GM18909 (cell line): ENCODE results near the gene TRIM29.
"Not testable (repeated sequence)": the region's sequence is repeated elsewhere in the genome, so short reads cannot be mapped to it uniquely, and the experiment has no call there.

Experiments used
- ATAC-seq: cut with Tn5 transposase; IDR thresholded peaks from one replicate; pipeline ENCODE4 v1.9.1; 2021; ENCODE audit warnings: mild to moderate bottlenecking; ENCODE audit not compliant: unreplicated experiment, poor library complexity

TRIM29 gene

DNA sequence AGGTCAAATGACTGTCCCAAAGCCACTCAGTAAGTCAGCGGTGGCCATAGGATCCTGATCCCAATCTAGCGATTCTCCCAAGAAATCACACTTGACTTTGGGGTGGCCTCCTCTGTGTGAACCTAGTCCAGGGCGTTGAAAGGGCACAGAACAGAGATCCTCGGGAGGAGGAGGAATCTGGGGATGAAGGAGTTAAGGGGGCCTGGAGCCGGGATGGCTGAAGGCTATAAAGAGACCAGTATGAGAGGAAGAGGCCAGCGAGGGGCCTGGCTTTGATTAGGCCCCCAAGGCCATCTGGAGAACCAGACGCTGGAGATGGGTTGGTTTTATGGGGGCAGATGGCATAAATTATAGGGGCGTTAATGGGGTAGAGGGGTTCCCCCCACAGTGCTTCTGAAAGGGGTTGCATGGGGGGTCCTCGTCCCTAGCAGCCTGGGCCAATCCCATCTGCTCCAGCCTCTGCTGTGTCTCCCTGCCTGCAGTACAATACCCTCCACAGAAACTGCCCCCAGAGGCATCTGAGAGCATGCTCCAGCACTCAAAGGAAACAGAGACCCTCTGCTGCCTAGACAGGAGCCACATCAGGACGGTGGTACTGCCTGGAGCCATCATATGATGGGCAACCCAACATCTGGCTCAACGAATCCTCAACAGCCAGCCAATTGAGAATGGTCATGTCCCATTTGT lies 35.2 kb upstream of the TRIM29 start:
- no peak for ATAC-seq

DNA sequence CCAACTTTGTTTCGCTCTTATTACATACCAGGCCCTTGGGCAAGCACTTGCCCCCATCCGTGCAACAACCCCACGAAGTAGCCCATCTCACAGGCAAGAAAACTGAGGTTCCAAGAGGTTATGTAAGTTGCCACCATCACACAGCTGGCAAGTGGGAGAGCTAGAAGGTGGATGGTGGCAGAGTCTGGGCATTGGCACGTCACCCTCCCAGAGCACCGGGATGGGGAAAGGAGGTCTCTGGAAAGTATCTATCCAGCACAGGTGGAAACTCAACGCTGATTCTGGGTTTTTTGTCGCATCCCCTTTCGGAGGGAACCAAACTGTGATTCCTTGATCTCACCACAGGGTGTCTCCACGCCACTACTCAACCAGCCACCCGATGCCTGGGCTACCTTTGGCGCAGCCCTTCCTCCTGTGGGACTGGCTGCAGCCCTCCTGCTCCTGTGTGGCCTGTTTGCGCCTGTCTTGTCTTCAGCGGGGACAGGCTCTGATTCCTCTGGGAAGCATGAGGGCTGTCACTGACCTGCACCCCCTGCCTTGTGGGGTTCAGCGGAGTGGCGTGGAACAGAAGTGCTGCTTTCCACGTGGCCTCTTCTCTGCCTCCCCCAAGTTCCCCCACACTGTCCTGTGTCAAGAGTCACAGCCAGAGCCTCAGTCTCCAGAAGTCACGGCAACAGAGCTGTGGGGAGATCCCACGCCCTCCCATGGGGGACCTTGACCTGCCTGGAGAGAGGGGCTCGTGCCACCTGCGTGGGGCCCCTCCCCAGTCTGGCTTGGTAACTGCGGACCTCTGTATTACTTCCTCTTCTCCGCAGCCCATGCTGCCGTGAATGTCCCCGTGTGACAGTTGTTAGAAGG lies 34.4 kb upstream of the TRIM29 start:
- ATAC-seq, result no peak

GRCh38 chr11:120170741-120171261 lies 32.9 kb upstream of the TRIM29 start:
- ATAC-seq, result no peak

DNA sequence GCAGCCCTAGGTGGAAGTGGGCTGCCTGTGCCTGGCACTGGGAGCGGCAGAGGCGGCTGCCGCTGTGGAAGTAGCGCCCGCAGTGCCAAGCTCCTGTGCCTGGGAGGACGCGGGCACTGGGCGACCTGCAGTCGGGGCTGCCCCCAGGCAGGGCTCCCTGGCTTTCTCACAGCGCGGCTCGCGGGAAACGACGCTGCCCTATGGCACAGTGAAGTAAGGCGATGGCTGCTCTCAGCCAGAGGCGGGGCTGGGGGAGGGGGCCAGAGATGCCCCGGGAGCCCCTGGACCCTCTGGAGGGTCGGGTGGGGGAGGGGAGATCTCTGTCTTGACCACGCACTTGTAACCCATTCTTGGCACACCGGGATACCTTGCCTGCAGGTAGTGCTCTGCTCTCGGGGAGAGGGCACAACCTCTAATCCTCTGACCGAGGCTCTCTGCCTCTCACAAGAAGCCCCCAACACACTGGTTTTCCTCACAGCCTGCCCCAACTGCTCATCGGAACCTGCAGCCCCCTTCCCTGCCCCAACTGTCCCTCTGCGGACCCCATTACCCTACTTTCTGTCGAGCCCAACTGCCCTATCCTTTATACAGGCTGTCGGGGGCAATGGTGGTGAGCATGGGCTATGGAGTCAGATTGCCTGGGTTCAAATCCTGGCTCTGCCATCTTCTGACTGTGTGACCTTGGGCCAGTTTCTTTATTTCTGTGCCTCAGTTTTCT lies 32.2 kb upstream of the TRIM29 start:
- ATAC-seq, result no peak

DNA sequence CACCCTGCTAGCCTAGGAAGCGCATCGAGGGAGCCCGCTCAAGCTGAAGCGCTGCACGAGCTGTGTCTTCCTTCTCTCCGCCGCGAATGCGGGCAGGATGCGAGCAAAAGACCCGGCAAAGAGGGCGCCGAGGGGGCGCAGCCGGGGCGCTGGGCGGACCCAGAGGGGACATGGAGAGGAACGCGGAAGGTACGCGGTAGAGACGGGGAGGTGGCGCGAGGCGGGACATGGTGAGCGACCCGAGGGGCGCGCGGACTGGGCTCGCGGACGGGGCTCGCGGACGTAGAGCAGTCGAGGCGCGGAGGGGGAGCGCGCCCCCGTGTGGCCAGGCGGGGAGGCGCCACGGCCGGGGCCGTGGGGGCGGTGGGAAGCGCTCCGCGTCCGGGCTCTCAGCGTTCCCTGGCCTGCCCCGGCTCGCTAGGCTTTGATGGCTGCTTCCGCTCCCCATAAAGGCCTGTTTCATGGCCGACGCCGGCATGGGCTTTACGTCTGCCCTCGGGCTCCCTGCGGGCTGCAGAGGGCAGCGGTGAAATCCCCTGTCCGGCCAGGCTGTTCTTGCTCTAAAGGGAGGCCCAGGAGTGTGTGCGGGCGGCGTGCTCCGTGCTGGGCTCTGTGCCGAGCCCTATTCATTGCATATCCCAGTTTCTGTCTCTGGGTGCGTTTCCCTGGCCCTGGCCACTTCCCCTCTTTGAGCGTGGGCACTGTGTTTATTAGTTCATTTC lies 31.2 kb upstream of the TRIM29 start:
- no peak for ATAC-seq

GRCh38 chr11:120168108-120168959 lies 30.4 kb upstream of the TRIM29 start:
- no peak for ATAC-seq

DNA sequence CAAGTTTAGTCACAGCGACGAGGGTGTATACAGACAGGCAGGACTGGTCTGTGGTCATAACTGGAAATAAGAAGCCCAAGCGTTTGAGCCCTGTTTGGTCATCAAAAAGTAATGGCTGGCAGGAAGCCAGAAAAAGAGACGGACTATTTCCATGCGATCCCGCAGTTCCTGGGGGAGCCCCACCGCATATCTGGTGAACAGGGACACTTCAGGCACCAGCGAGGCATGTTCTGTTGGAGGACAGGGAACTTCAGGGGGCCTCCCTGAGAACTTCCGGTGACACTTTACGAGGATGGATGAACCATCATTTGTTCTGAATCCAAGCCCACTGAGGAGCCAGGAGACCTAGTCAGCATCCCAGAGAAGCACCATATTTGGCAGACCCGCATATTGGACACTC lies 29.7 kb upstream of the TRIM29 start:
- no peak for ATAC-seq

DNA sequence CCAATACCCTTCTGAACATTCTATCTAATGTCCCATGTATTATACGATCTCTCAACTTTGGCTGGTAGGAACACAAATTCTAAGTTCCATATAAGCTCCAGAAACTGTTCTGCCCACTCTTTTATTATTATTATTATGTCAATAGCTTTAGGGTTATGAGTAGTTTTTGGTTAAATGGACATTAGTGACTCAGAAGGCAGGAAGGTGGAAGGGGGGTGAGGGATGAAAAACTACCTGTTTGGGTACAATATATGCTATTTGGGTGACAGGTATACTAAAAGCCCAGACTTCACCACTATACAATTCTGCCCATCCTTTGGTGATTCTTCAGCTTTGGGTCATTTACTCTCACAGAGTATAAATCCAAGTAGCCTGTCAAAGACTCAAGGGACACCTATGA lies 22.5 kb upstream of the TRIM29 start:
- ATAC-seq, result no peak

- no peak for ATAC-seq
Observed at GRCh38 chr11:120153221-120153620, 15.3 kb upstream of the TRIM29 start.

- no peak for ATAC-seq
Observed at GRCh38 chr11:120151536-120151935, 13.6 kb upstream of the TRIM29 start.

DNA sequence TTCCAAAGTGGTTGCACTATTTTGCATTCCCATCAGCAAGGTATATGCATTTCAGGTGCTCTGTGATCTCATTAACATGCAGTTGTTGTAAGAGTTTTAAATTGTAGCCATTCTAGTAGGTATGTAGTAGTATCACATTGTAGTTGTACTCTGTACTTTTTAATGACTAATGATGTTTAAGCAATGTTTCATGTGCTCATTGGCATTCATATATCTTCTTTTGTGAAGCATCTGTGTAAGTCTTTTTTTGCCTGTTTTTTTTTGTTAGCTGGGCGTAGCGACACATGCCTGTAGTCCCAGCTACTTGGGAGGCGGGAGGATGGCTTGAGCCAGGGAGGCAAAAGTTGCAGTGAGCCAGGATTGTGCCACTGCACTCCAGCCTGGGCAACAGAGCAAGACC lies 11.3 kb upstream of the TRIM29 start:
- no peak for ATAC-seq

- no peak for ATAC-seq
Observed at GRCh38 chr11:120147950-120148270, 10.0 kb upstream of the TRIM29 start.

- no peak for ATAC-seq
Observed at GRCh38 chr11:120147094-120147949, 9.4 kb upstream of the TRIM29 start.

DNA sequence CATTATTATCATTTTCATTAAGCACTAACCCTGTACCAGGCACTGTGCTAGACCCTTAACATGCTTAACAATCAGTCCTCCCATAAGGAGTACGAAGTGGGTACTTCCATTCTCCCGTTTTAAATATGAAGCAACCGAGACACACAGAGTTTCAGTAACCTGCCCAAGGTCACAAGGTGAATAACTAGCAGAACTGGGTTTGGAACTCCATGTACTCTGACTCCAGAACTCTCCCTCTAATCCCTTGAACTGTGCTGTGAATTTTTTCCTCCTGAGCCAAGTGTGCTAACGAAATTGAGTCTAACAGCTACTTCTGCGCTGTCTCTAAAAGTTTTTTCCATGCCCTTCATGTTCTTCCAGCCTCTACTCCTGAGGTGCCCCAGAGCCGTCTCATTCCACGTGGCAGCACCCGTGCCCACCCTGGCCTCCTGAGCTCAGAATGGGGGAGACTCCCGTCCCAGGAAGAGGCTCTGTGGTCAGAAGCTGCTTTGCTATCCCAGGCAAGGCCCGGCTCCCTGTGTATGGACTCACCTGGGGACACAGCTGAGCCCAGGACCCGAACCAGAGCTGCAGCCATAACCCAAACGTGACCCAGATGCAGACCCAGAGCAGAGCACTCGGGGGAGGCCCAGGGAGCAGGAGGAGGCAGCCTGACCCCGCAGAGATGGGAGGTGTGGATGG lies 8.6 kb upstream of the TRIM29 start:
- ATAC-seq, result no peak

DNA sequence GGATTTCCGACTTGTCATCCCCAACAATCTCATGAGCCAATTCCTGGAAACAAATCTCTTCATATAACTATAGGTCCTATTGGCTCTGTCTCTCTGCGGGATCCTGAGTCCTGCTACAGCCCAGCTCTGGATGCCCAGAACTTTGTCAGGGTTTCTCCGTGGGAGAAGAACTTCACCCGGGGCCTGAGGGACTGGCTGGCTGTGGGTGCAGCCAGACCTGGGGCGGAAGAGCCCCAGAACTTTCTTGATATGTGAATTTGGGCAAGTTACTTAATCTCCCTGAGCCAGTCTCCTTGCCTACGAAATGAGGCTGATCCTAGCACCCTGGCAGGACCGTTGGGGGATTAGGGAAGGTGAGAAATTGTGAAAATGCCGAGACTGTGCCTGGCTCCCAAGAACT lies 6.6 kb upstream of the TRIM29 start:
- no peak for ATAC-seq

GRCh38 chr11:120143472-120143871 lies 5.6 kb upstream of the TRIM29 start:
- ATAC-seq, result not testable (repeated sequence)

GRCh38 chr11:120142441-120143100 lies 4.7 kb upstream of the TRIM29 start:
- ATAC-seq, result no peak
